ENCODE measurements around the gene B3GALT4. TPM values are rescaled to one million over a fixed set of nuclear protein-coding genes. Genes with fewer than 3 reads are reported as not detected.
"Not testable (repeated sequence)": the region's sequence is repeated elsewhere in the genome, so short reads cannot be mapped to it uniquely, and the experiment has no call there.

The B3GALT4 gene
- total RNA-seq, 2 experiments from 2014 or later, result 2.8 to 3.5 TPM

GRCh38 chr6:33279257-33279695 lies 2.4 kb downstream of the B3GALT4 start:
- ATAC-seq (no peak), DNase-seq (no peak)
- Mint-ChIP-seq H3K27ac (no peak overlapping the region), H3K4me3 (no peak overlapping the region), H3K9me3 (ENCODE audit: low read depth) (no peaks in the 10 kb centered on the region), H3K27me3 (no peaks in the 10 kb centered on the region), H3K4me1 (peaks cover 31% of the 10 kb centered on the region), H3K36me3 (ENCODE audit: low read depth) (peaks cover 35% of the 10 kb centered on the region)
- intact Hi-C loops (cut with DNase I, micrococcal nuclease), result loop anchor here in 1 of 2 experiments (10.0 kb wide), 1 partner anchor 1304 kb away; the partner anchor contains the start of gene DXO
- POLR2A ChIA-PET, result no interaction called here
- CTCF ChIA-PET, result interaction anchor here (0.8 to 4.0 kb wide), 6 partner anchors 10 to 160 kb away, joined by 3 to 17 read pairs (median 3); partner anchors contain the start of genes PFDN6, WDR46 and ZBTB22

GRCh38 chr6:33279971-33280511 lies 3.1 kb downstream of the B3GALT4 start:
- ATAC-seq (no peak), DNase-seq (peak; percentile 40)
- H3K36me3 Mint-ChIP-seq (ENCODE audit: low read depth), result peaks cover 33% of the 10 kb centered on the region
- CTCF ChIA-PET, result interaction anchor here (0.6 to 4.0 kb wide), 3 partner anchors 8 to 19 kb away, joined by 3 to 17 read pairs (median 3); partner anchors contain the start of genes PFDN6, RGL2, RPS18 and VPS52
- POLR2A ChIA-PET, result no interaction called here
- no peak overlapping the region for H3K27ac Mint-ChIP-seq
- intact Hi-C loops (cut with DNase I, micrococcal nuclease), result loop anchor here in 1 of 2 experiments (10.0 kb wide), 1 partner anchor 1305 kb away; the partner anchor contains the start of gene DXO
- H3K9me3 Mint-ChIP-seq (ENCODE audit: low read depth), result no peaks in the 10 kb centered on the region
- H3K4me1 Mint-ChIP-seq, result peaks cover 24% of the 10 kb centered on the region
- H3K4me3 Mint-ChIP-seq, result no peak overlapping the region
- no peaks in the 10 kb centered on the region for H3K27me3 Mint-ChIP-seq

GRCh38 chr6:33280539-33280938 lies 3.6 kb downstream of the B3GALT4 start:
- ChIA-PET POLR2A (interaction anchor here (1.0 kb wide), 1 partner anchor 9 kb away, joined by 3 read pairs; the partner anchor contains the start of genes RPS18 and VPS52), CTCF (interaction anchor here (0.6 to 1.2 kb wide), 3 partner anchors 9 to 142 kb away, joined by 3 read pairs; partner anchors contain the start of genes RGL2, RPS18 and VPS52)
- intact Hi-C loops (cut with DNase I, micrococcal nuclease), result no loop called here
- peaks cover 28% of the 10 kb centered on the region for H3K36me3 Mint-ChIP-seq (ENCODE audit: low read depth)
- H3K4me3 Mint-ChIP-seq, result no peak overlapping the region
- no peak overlapping the region for H3K27ac Mint-ChIP-seq
- no peak for DNase-seq
- peaks cover 20% of the 10 kb centered on the region for H3K4me1 Mint-ChIP-seq
- ATAC-seq, result no peak
- H3K9me3 Mint-ChIP-seq (ENCODE audit: low read depth), result no peaks in the 10 kb centered on the region
- H3K27me3 Mint-ChIP-seq, result no peaks in the 10 kb centered on the region

- H3K27ac Mint-ChIP-seq; DNase-seq; POLR2A ChIA-PET; CTCF ChIA-PET; H3K27me3 Mint-ChIP-seq; H3K9me3 Mint-ChIP-seq (ENCODE audit: low read depth); ATAC-seq; H3K4me3 Mint-ChIP-seq: not testable (repeated sequence)
- intact Hi-C loops (cut with DNase I, micrococcal nuclease), result loop anchor here in 1 of 2 experiments (5.0 kb wide), 1 partner anchor 1108 kb away; the partner anchor contains the start of genes AGPAT1 and RNF5
- Mint-ChIP-seq H3K36me3 (ENCODE audit: low read depth) (peaks cover 34% of the 10 kb centered on the region), H3K4me1 (peaks cover 24% of the 10 kb centered on the region)
Observed at GRCh38 chr6:33285214-33285613, 8.3 kb downstream of the B3GALT4 start.

GRCh38 chr6:33286946-33287914 lies 10.3 kb downstream of the B3GALT4 start:
- CTCF ChIA-PET, result interaction anchor here (0.5 to 2.3 kb wide), 4 partner anchors 12 to 307 kb away, joined by 3 to 17 read pairs (median 4); partner anchors contain the start of gene RGL2
- Mint-ChIP-seq H3K4me3 (peak overlapping the region; percentile 98), H3K36me3 (ENCODE audit: low read depth) (peaks cover 48% of the 10 kb centered on the region), H3K9me3 (ENCODE audit: low read depth) (no peaks in the 10 kb centered on the region), H3K27ac (peak overlapping the region; percentile 55), H3K4me1 (peaks cover 37% of the 10 kb centered on the region), H3K27me3 (no peaks in the 10 kb centered on the region)
- no peak for DNase-seq
- intact Hi-C loops (cut with DNase I, micrococcal nuclease), result loop anchor here in 1 of 2 experiments (5.0 kb wide), 1 partner anchor 1110 kb away; the partner anchor contains the start of genes AGPAT1 and RNF5
- ATAC-seq, result no peak
- POLR2A ChIA-PET, result interaction anchor here (1.4 to 2.4 kb wide), 2 partner anchors 10 to 12 kb away, joined by 5 to 14 read pairs; partner anchors contain the start of genes B3GALT4 and RGL2

GRCh38 chr6:33288141-33288920 lies 11.4 kb downstream of the B3GALT4 start:
- intact Hi-C loops (cut with DNase I, micrococcal nuclease), result loop anchor here in 1 of 2 experiments (2.0 to 5.0 kb wide), 2 partner anchors 122 to 1111 kb away; partner anchors contain the start of genes AGPAT1, PHF1 and RNF5
- H3K27ac Mint-ChIP-seq, result peak overlapping the region; percentile 97
- H3K36me3 Mint-ChIP-seq (ENCODE audit: low read depth), result peaks cover 53% of the 10 kb centered on the region
- no peaks in the 10 kb centered on the region for H3K9me3 Mint-ChIP-seq (ENCODE audit: low read depth)
- H3K4me3 Mint-ChIP-seq, result peak overlapping the region; percentile 98
- CTCF ChIA-PET, result interaction anchor here (0.5 to 3.0 kb wide), 10 partner anchors 10 to 421 kb away, joined by 3 to 17 read pairs (median 5); partner anchors contain the start of genes B3GALT4, HLA-DPA1, RGL2 and RPS18
- POLR2A ChIA-PET, result interaction anchor here (0.6 to 2.9 kb wide), 8 partner anchors 11 to 131 kb away, joined by 3 to 25 read pairs (median 4); partner anchors contain the start of genes B3GALT4, RGL2, RPS18 and VPS52
- H3K4me1 Mint-ChIP-seq, result peaks cover 37% of the 10 kb centered on the region
- ATAC-seq (no peak), DNase-seq (no peak)
- no peaks in the 10 kb centered on the region for H3K27me3 Mint-ChIP-seq

- peak; percentile 98 for ATAC-seq
- Mint-ChIP-seq H3K27ac (peak within 1 kb of the TSS; percentile 97), H3K27me3 (no peaks in the 10 kb centered on the region), H3K4me3 (peak within 1 kb of the TSS; percentile 98), H3K4me1 (peaks cover 37% of the 10 kb centered on the region), H3K36me3 (ENCODE audit: low read depth) (peaks cover 52% of the 10 kb centered on the region), H3K9me3 (ENCODE audit: low read depth) (no peaks in the 10 kb centered on the region)
- POLR2A ChIA-PET, result interaction anchor here (0.6 to 2.9 kb wide), 12 partner anchors 10 to 436 kb away, joined by 3 to 25 read pairs (median 3); partner anchors contain the start of genes B3GALT4, RGL2, RPS18 and VPS52
- CTCF ChIA-PET, result interaction anchor here (0.5 to 3.0 kb wide), 9 partner anchors 10 to 422 kb away, joined by 3 to 17 read pairs (median 6); partner anchors contain the start of genes B3GALT4, HLA-DPA1, RGL2 and RPS18
- intact Hi-C loops (cut with DNase I, micrococcal nuclease), result loop anchor here (1.0 to 5.0 kb wide), 12 partner anchors 10 to 1112 kb away; partner anchors contain the start of genes B3GALT4 (in 2 of the 2), KIFC1 (in 2 of the 2), AGPAT1 (in 1 of the 2) and LEMD2 (in 1 of the 2)
- DNase-seq, result peak; percentile 87
Observed at GRCh38 chr6:33288921-33289783, 12.2 kb downstream of the B3GALT4 start, which contains the start of the genes PFDN6 and WDR46. PFDN6 (plus strand) TSS chr6:33289601; CDS start chr6:33289857, 256 bp downstream. WDR46 (minus strand) TSS chr6:33289239; CDS start chr6:33289170, 69 bp downstream.

- CTCF ChIA-PET, result interaction anchor here (0.6 to 3.0 kb wide), 7 partner anchors 9 to 281 kb away, joined by 3 to 17 read pairs (median 7); partner anchors contain the start of genes B3GALT4 and RGL2
- Mint-ChIP-seq H3K9me3 (ENCODE audit: low read depth) (no peaks in the 10 kb centered on the region), H3K4me1 (peaks cover 37% of the 10 kb centered on the region), H3K36me3 (ENCODE audit: low read depth) (peaks cover 47% of the 10 kb centered on the region), H3K27ac (peak overlapping the region; percentile 97), H3K27me3 (no peaks in the 10 kb centered on the region), H3K4me3 (peak overlapping the region; percentile 98)
- no peak for DNase-seq
- ATAC-seq, result no peak
- intact Hi-C loops (cut with DNase I, micrococcal nuclease), result loop anchor here (1.0 to 5.0 kb wide), 12 partner anchors 9 to 1113 kb away; partner anchors contain the start of genes B3GALT4 (in 2 of the 2), KIFC1 (in 2 of the 2), AGPAT1 (in 1 of the 2) and LEMD2 (in 1 of the 2)
- POLR2A ChIA-PET, result interaction anchor here (0.6 to 2.9 kb wide), 8 partner anchors 9 to 437 kb away, joined by 3 to 25 read pairs (median 4); partner anchors contain the start of genes B3GALT4, RGL2, RPS18 and VPS52
Observed at GRCh38 chr6:33289784-33290315, 12.9 kb downstream of the B3GALT4 start.

- peaks cover 46% of the 10 kb centered on the region for H3K36me3 Mint-ChIP-seq (ENCODE audit: low read depth)
Observed at GRCh38 chr6:33290459-33290858, 13.5 kb downstream of the B3GALT4 start.

More at GRCh38 chr6:33290459-33290858, 13.5 kb downstream of the B3GALT4 start:
- Mint-ChIP-seq H3K9me3 (ENCODE audit: low read depth) (no peaks in the 10 kb centered on the region), H3K27ac (peak overlapping the region; percentile 97), H3K4me1 (peaks cover 37% of the 10 kb centered on the region), H3K4me3 (peak overlapping the region; percentile 98), H3K27me3 (no peaks in the 10 kb centered on the region)
- intact Hi-C loops (cut with DNase I, micrococcal nuclease), result no loop called here
- ChIA-PET POLR2A (interaction anchor here (2.9 kb wide), 1 partner anchor 14 kb away, joined by 25 read pairs; the partner anchor contains the start of gene B3GALT4), CTCF (interaction anchor here (0.6 to 3.0 kb wide), 5 partner anchors 9 to 171 kb away, joined by 3 to 17 read pairs (median 7); partner anchors contain the start of genes B3GALT4 and RGL2)
- ATAC-seq, result no peak
- no peak for DNase-seq
